ENCODE measurements around the gene NBPF11.
"Not testable (repeated sequence)": the region's sequence is repeated elsewhere in the genome, so short reads cannot be mapped to it uniquely, and the experiment has no call there.

The NBPF11 gene

GRCh38 chr1:148160048-148160342 lies 7.9 kb upstream of the NBPF11 start:
- Histone ChIP-seq H3K27ac (ENCODE audit: poor library complexity, severe bottlenecking) (no peak overlapping the region), H3K9me3 (ENCODE audit: severe bottlenecking) (no peaks in the 10 kb centered on the region), H3K4me3 (ENCODE audit: severe bottlenecking) (no peak overlapping the region), H3K36me3 (ENCODE audit: low read depth) (no peaks in the 10 kb centered on the region), H3K4me1 (ENCODE audit: insufficient read depth, poor library complexity, severe bottlenecking) (no peaks in the 10 kb centered on the region), H3K27me3 (ENCODE audit: insufficient read depth, poor library complexity, severe bottlenecking) (no peaks in the 10 kb centered on the region)
- DNase-seq (ENCODE audit: low spot score) (peak; percentile 34), ATAC-seq (ENCODE audit: low read depth) (no peak)
- TF ChIP-seq, protein P1, sequence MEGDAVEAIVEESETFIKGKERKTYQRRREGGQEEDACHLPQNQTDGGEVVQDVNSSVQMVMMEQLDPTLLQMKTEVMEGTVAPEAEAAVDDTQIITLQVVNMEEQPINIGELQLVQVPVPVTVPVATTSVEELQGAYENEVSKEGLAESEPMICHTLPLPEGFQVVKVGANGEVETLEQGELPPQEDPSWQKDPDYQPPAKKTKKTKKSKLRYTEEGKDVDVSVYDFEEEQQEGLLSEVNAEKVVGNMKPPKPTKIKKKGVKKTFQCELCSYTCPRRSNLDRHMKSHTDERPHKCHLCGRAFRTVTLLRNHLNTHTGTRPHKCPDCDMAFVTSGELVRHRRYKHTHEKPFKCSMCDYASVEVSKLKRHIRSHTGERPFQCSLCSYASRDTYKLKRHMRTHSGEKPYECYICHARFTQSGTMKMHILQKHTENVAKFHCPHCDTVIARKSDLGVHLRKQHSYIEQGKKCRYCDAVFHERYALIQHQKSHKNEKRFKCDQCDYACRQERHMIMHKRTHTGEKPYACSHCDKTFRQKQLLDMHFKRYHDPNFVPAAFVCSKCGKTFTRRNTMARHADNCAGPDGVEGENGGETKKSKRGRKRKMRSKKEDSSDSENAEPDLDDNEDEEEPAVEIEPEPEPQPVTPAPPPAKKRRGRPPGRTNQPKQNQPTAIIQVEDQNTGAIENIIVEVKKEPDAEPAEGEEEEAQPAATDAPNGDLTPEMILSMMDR (IDR thresholded peaks at IDR 0.05; ENCODE audit: poor library complexity, severe bottlenecking), result no peak

DNA sequence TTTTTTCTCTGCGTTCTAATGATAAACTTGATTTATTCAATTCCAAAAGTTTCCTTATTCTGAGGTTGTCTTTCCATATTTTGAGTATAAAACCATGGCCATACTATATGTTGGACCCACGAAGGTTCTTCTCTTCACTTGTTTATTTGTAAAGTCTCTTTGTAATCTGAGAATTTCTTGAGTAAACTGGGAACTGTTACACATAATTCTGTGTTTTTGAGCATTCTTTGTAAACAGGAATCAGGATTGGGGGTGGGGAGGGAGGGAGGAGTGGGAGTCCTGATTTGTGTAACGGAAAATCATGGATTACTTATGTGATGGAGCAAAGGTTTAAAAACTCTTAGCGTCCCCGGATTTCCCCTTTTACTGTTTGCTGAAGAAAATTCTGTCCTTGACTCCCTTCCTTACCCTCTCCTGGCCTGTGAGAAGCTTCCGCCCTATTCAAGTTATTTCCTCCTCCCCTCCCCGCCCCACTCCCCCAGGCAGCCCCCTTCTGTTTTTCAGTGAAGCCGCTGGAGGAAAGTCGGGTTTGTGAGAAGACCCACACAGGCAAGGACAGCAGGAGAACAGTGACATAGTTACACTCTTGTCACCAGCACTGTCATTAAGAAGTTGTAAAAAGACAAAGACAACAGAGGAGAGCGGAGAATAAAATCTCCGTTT lies 6.4 kb upstream of the NBPF11 start:
- DNase-seq (ENCODE audit: low spot score), result no peak
- ATAC-seq (ENCODE audit: low read depth), result no peak
- TF ChIP-seq, protein P1 (IDR thresholded peaks at IDR 0.05; ENCODE audit: poor library complexity, severe bottlenecking), result no peak
- no peaks in the 10 kb centered on the region for H3K9me3 ChIP-seq (ENCODE audit: severe bottlenecking)
- H3K4me1 ChIP-seq (ENCODE audit: insufficient read depth, poor library complexity, severe bottlenecking), result no peaks in the 10 kb centered on the region
- H3K27me3 ChIP-seq (ENCODE audit: insufficient read depth, poor library complexity, severe bottlenecking), result no peaks in the 10 kb centered on the region
- H3K27ac ChIP-seq (ENCODE audit: poor library complexity, severe bottlenecking), result no peak overlapping the region
- H3K36me3 ChIP-seq (ENCODE audit: low read depth), result no peaks in the 10 kb centered on the region
- H3K4me3 ChIP-seq (ENCODE audit: severe bottlenecking), result no peak overlapping the region

- H3K27ac ChIP-seq (ENCODE audit: poor library complexity, severe bottlenecking); H3K9me3 ChIP-seq (ENCODE audit: severe bottlenecking); DNase-seq (ENCODE audit: low spot score); H3K4me1 ChIP-seq (ENCODE audit: insufficient read depth, poor library complexity, severe bottlenecking); H3K27me3 ChIP-seq (ENCODE audit: insufficient read depth, poor library complexity, severe bottlenecking); H3K36me3 ChIP-seq (ENCODE audit: low read depth); H3K4me3 ChIP-seq (ENCODE audit: severe bottlenecking); ATAC-seq (ENCODE audit: low read depth): not testable (repeated sequence)
These were observed 5.7 kb upstream of the NBPF11 start for GRCh38 chr1:148157803-148158202.

DNA sequence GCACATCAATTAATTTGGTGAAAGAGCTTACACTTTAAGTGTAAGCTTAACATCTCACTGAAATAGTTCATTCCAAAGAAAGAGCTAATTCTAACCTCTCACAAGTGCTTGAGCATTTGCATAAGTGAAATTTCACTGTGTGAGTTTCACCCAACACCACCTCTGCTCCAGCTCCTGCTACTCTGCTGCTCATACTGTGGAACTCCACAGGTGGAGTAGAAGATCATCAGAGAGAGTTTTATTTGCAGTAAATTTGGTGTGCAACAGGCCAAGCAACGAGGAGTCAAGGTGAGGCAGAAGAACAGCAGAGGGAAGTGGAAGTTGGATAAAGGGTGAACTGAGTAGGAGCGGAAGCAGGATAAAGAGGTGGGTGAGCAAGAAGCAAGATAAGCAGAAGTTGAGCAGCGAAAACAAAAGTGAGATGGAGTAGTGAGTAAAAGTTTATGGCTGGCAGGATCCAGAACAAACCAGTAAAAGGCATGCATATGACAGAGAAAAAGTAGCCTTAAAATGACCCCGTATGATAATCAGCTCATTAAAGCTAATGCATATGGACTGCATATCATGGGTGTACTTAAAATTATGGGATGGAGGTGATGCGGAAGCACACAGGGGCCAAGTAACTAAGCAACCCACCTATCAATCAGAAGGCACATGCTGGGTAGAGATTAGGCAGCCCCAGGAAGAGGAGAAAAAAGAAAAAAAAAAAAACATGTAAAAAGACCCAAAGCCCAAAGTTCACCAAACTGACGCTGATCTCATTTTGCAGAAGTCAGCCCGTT lies 3.6 kb upstream of the NBPF11 start:
- H3K36me3 ChIP-seq (ENCODE audit: low read depth); H3K9me3 ChIP-seq (ENCODE audit: severe bottlenecking); H3K4me1 ChIP-seq (ENCODE audit: insufficient read depth, poor library complexity, severe bottlenecking); DNase-seq (ENCODE audit: low spot score); H3K27me3 ChIP-seq (ENCODE audit: insufficient read depth, poor library complexity, severe bottlenecking); ATAC-seq (ENCODE audit: low read depth); H3K4me3 ChIP-seq (ENCODE audit: severe bottlenecking); H3K27ac ChIP-seq (ENCODE audit: poor library complexity, severe bottlenecking): not testable (repeated sequence)

DNA sequence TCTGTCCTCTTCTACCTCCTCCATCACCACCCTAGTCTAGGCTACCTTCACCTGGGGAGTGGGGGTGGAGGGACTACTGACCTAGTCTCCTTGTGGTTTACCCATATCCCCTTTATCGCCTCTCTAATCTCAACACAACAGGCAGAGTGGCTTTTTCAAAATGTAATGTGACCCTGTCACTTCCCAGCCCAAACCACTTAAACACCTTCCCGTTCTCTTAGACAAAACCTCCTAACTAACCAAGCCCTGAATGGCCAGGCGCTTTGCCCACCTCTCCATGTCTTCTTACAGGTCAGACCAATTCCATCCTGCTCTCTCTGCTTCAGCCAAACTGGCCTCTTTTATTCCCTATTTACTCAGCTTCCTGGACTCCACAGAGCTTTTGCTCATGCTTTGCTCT lies 714 bp upstream of the NBPF11 start:
- H3K9me3 ChIP-seq (ENCODE audit: severe bottlenecking); ATAC-seq (ENCODE audit: low read depth); H3K4me3 ChIP-seq (ENCODE audit: severe bottlenecking); H3K4me1 ChIP-seq (ENCODE audit: insufficient read depth, poor library complexity, severe bottlenecking); H3K36me3 ChIP-seq (ENCODE audit: low read depth); DNase-seq (ENCODE audit: low spot score); H3K27me3 ChIP-seq (ENCODE audit: insufficient read depth, poor library complexity, severe bottlenecking); H3K27ac ChIP-seq (ENCODE audit: poor library complexity, severe bottlenecking): not testable (repeated sequence)

GRCh38 chr1:148151371-148151819 lies 686 bp downstream of the NBPF11 start:
- ATAC-seq (ENCODE audit: low read depth), result peak; percentile 54
- Histone ChIP-seq H3K27ac (ENCODE audit: poor library complexity, severe bottlenecking) (peak overlapping the region; percentile 50), H3K4me3 (ENCODE audit: severe bottlenecking) (peak overlapping the region; percentile 45)
- H3K27me3 ChIP-seq (ENCODE audit: insufficient read depth, poor library complexity, severe bottlenecking); H3K9me3 ChIP-seq (ENCODE audit: severe bottlenecking); H3K36me3 ChIP-seq (ENCODE audit: low read depth); H3K4me1 ChIP-seq (ENCODE audit: insufficient read depth, poor library complexity, severe bottlenecking); DNase-seq (ENCODE audit: low spot score): not testable (repeated sequence)

DNA sequence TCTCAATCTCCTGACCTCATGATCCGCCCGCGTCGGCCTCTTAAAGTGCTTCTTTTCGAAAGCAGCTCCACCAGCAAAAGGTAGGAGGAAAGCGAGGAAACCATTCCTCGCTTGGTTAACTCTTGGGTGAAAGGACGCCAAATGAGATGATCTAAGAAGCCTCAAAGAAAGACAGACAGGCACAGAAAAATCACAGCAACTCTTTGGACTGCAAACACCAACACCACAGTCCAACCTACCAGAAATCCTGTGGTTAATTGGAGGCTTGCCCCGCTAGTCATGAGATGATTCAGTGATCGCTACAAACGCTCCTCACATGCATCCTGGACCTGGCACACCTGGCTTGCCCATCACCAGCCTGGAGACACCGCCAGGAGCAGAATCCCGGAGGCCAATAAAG lies 1.1 kb downstream of the NBPF11 start:
- not testable (repeated sequence) for DNase-seq (ENCODE audit: low spot score); H3K27me3 ChIP-seq (ENCODE audit: insufficient read depth, poor library complexity, severe bottlenecking); H3K9me3 ChIP-seq (ENCODE audit: severe bottlenecking); H3K36me3 ChIP-seq (ENCODE audit: low read depth); H3K4me1 ChIP-seq (ENCODE audit: insufficient read depth, poor library complexity, severe bottlenecking)
- Histone ChIP-seq H3K4me3 (ENCODE audit: severe bottlenecking) (peak overlapping the region; percentile 45), H3K27ac (ENCODE audit: poor library complexity, severe bottlenecking) (peak overlapping the region; percentile 50)
- peak; percentile 75 for ATAC-seq (ENCODE audit: low read depth)

DNA sequence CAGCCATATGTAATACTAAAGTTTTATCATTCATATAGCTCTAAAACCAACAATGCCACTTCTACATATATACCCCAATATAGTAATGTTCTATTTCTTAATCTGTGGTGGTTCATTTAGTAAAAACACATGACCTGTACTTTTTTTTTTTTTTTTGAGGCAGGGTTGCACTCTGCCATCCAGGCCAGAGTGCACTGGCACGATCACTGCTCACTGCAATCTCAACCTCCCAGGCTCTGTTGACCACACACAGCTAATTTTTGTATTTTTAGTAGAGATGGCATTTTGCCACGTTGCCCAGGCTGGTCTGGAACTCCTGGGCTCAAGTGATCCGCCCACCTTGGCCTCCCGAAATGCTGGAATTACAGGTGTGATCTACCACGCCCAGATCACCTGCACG lies 2.1 kb downstream of the NBPF11 start:
- not testable (repeated sequence) for H3K27ac ChIP-seq (ENCODE audit: poor library complexity, severe bottlenecking); H3K36me3 ChIP-seq (ENCODE audit: low read depth); H3K4me1 ChIP-seq (ENCODE audit: insufficient read depth, poor library complexity, severe bottlenecking); H3K4me3 ChIP-seq (ENCODE audit: severe bottlenecking); H3K27me3 ChIP-seq (ENCODE audit: insufficient read depth, poor library complexity, severe bottlenecking); DNase-seq (ENCODE audit: low spot score); ATAC-seq (ENCODE audit: low read depth); H3K9me3 ChIP-seq (ENCODE audit: severe bottlenecking)

DNA sequence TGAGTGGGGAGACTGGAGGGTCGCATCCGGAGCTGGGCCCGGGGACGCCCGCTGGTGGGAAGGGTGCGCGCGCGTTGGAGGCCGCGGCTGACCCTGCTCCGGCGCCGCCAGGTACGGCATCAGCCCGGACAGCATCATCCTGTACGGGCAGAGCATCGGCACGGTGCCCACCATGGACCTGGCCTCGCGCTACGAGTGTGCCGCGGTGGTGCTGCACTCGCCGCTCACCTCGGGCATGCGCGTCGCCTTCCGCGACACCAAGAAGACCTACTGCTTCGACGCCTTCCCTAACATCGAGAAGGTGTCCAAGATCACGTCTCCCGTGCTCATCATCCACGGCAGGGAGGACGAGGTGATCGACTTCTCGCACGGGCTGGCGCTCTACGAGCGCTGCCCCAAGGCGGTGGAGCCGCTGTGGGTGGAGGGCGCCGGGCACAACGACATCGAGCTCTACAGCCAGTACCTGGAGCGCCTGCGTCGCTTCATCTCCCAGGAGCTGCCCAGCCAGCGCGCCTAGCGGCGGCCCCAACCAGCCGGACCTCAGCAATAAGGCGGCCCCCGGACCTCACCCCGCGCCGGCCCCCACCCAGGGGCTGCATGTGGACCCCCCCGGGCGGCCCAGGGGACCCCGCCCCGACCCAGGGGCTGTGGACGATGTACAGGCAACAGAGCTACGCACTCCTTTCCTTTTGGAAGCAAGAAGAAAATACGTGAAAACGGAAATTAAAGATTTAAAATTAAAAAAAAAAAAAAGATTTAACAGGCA lies 2.8 kb downstream of the NBPF11 start:
- not testable (repeated sequence) for H3K4me1 ChIP-seq (ENCODE audit: insufficient read depth, poor library complexity, severe bottlenecking); H3K27ac ChIP-seq (ENCODE audit: poor library complexity, severe bottlenecking); ATAC-seq (ENCODE audit: low read depth)

More for the DNA sequence above, 2.8 kb downstream of the NBPF11 start:
- not testable (repeated sequence) for H3K27me3 ChIP-seq (ENCODE audit: insufficient read depth, poor library complexity, severe bottlenecking); H3K4me3 ChIP-seq (ENCODE audit: severe bottlenecking); DNase-seq (ENCODE audit: low spot score); H3K9me3 ChIP-seq (ENCODE audit: severe bottlenecking); H3K36me3 ChIP-seq (ENCODE audit: low read depth)
